ENCODE results near the gene RAD51B.
"Not testable (repeated sequence)": the region's sequence is repeated elsewhere in the genome, so short reads cannot be mapped to it uniquely, and the experiment has no call there.

The RAD51B gene

GRCh38 chr14:68760761-68761160 lies 941.2 kb downstream of the RAD51B start:
- no peaks in the 10 kb centered on the region for H3K27me3 ChIP-seq (ENCODE audit: insufficient read depth, poor library complexity, severe bottlenecking)
- no peak overlapping the region for H3K27ac ChIP-seq (replicated peaks)
- no peak for DNase-seq (ENCODE audit: low read depth in 1 of 2, low spot score in 1 of 2)
- TF ChIP-seq POLR2AphosphoS5 (IDR thresholded peaks at IDR 0.05; ENCODE audit: low read depth) (no peak), CTCF (IDR thresholded peaks at IDR 0.05; ENCODE audit: insufficient read depth, low read length) (no peak), REST (IDR thresholded peaks at IDR 0.05; ENCODE audit: insufficient replicate concordance, low read depth) (no peak), GABPA (IDR thresholded peaks at IDR 0.05; ENCODE audit: low read depth) (no peak), SPI1 (IDR thresholded peaks at IDR 0.05; ENCODE audit: borderline replicate concordance, low read depth) (no peak)
- no peak overlapping the region for H3K4me3 ChIP-seq (replicated peaks; ENCODE audit: insufficient read depth, low read length)

- Histone ChIP-seq H3K4me3 (replicated peaks; ENCODE audit: insufficient read depth, low read length) (no peak overlapping the region), H3K27ac (replicated peaks) (no peak overlapping the region), H3K27me3 (ENCODE audit: insufficient read depth, poor library complexity, severe bottlenecking) (no peaks in the 10 kb centered on the region)
- DNase-seq (ENCODE audit: low read depth in 1 of 2, low spot score in 1 of 2), result no peak
- no peak for TF ChIP-seq SPI1 (IDR thresholded peaks at IDR 0.05; ENCODE audit: borderline replicate concordance, low read depth)
- no peak for TF ChIP-seq REST (IDR thresholded peaks at IDR 0.05; ENCODE audit: insufficient replicate concordance, low read depth)
- TF ChIP-seq CTCF (IDR thresholded peaks at IDR 0.05; ENCODE audit: insufficient read depth, low read length), result no peak
- TF ChIP-seq GABPA (IDR thresholded peaks at IDR 0.05; ENCODE audit: low read depth), result no peak
- no peak for TF ChIP-seq POLR2AphosphoS5 (IDR thresholded peaks at IDR 0.05; ENCODE audit: low read depth)
Observed at GRCh38 chr14:68761391-68761790, 941.8 kb downstream of the RAD51B start.

GRCh38 chr14:68762953-68763764 lies 943.6 kb downstream of the RAD51B start:
- TF ChIP-seq POLR2AphosphoS5 (IDR thresholded peaks at IDR 0.05; ENCODE audit: low read depth) (no peak), SPI1 (IDR thresholded peaks at IDR 0.05; ENCODE audit: borderline replicate concordance, low read depth) (no peak), REST (IDR thresholded peaks at IDR 0.05; ENCODE audit: insufficient replicate concordance, low read depth) (no peak), CTCF (IDR thresholded peaks at IDR 0.05; ENCODE audit: insufficient read depth, low read length) (no peak), GABPA (IDR thresholded peaks at IDR 0.05; ENCODE audit: low read depth) (no peak)
- no peaks in the 10 kb centered on the region for H3K27me3 ChIP-seq (ENCODE audit: insufficient read depth, poor library complexity, severe bottlenecking)
- DNase-seq (ENCODE audit: low read depth in 1 of 2, low spot score in 1 of 2), result no peak
- no peak overlapping the region for H3K27ac ChIP-seq (replicated peaks)
- H3K4me3 ChIP-seq (replicated peaks; ENCODE audit: insufficient read depth, low read length), result no peak overlapping the region

GRCh38 chr14:68763843-68764242 lies 944.3 kb downstream of the RAD51B start:
- H3K27ac ChIP-seq (replicated peaks); H3K4me3 ChIP-seq (replicated peaks; ENCODE audit: insufficient read depth, low read length); H3K27me3 ChIP-seq (ENCODE audit: insufficient read depth, poor library complexity, severe bottlenecking); DNase-seq (ENCODE audit: low read depth in 1 of 2, low spot score in 1 of 2): not testable (repeated sequence)

Data from HL-60 (cell line).